HPDE6-E6E7 (cell line): Measurements from ENCODE around the gene DTWD2.
"Not testable (repeated sequence)": the region's sequence is repeated elsewhere in the genome, so short reads cannot be mapped to it uniquely, and the experiment has no call there.

Experiments used
- DNase-seq: peaks from one replicate; pipeline ENCODE4 v3.0.0; 2011; ENCODE audit warnings: missing footprints; ENCODE audit errors: extremely low spot score

Gene DTWD2

GRCh38 chr5:118987988-118988865 lies at the start of gene DTWD2:
TSS of gene DTWD2 (minus strand) at chr5:118988547. CDS start at chr5:118988511, 36 bp downstream.
- DNase-seq = peak; percentile 89

GRCh38 chr5:119037496-119038215 lies 49.3 kb upstream of the DTWD2 start:
- no peak for DNase-seq

- peak; percentile 76 for DNase-seq
Observed at GRCh38 chr5:119036101-119036762, 47.9 kb upstream of the DTWD2 start.

- DNase-seq = no peak
Observed at GRCh38 chr5:119033135-119033534, 44.8 kb upstream of the DTWD2 start.

GRCh38 chr5:119032656-119033055 lies 44.3 kb upstream of the DTWD2 start:
- no peak for DNase-seq

GRCh38 chr5:119031905-119032304 lies 43.6 kb upstream of the DTWD2 start:
- no peak for DNase-seq

GRCh38 chr5:119031011-119031886 lies 42.9 kb upstream of the DTWD2 start:
- DNase-seq = no peak

- no peak for DNase-seq
Observed at GRCh38 chr5:119028575-119028974, 40.2 kb upstream of the DTWD2 start.

GRCh38 chr5:119022773-119023172 lies 34.4 kb upstream of the DTWD2 start:
- DNase-seq = no peak

GRCh38 chr5:119022017-119022745 lies 33.8 kb upstream of the DTWD2 start:
- peak; percentile 33 for DNase-seq

- DNase-seq = no peak
Observed at GRCh38 chr5:119021149-119021732, 32.9 kb upstream of the DTWD2 start.

- no peak for DNase-seq
Observed at GRCh38 chr5:119019949-119020348, 31.6 kb upstream of the DTWD2 start.

- no peak for DNase-seq
Observed at GRCh38 chr5:119019501-119019900, 31.2 kb upstream of the DTWD2 start.

GRCh38 chr5:119017994-119018393 lies 29.6 kb upstream of the DTWD2 start:
- DNase-seq = no peak

GRCh38 chr5:119016125-119016774 lies 27.9 kb upstream of the DTWD2 start:
- no peak for DNase-seq

GRCh38 chr5:119011186-119011585 lies 22.8 kb upstream of the DTWD2 start:
- DNase-seq = no peak

- no peak for DNase-seq
Observed at GRCh38 chr5:119010206-119010605, 21.9 kb upstream of the DTWD2 start.

- no peak for DNase-seq
Observed at GRCh38 chr5:119009131-119009530, 20.8 kb upstream of the DTWD2 start.

- no peak for DNase-seq
Observed at GRCh38 chr5:118999696-119000095, 11.3 kb upstream of the DTWD2 start.

- DNase-seq = not testable (repeated sequence)
Observed at GRCh38 chr5:118998861-118999260, 10.5 kb upstream of the DTWD2 start.
